GM19372 (cell line): ENCODE measurements around the gene PRKCA.
"Not testable (repeated sequence)": the region's sequence is repeated elsewhere in the genome, so short reads cannot be mapped to it uniquely, and the experiment has no call there.

Experiments
- ATAC-seq: cut with Tn5 transposase; IDR thresholded peaks from one replicate; pipeline ENCODE4 v1.9.1; 2021; ENCODE audit warnings: mild to moderate bottlenecking, low read depth, moderate library complexity; ENCODE audit not compliant: unreplicated experiment

Gene PRKCA

GRCh38 chr17:66287911-66288310 is 14.5 kb upstream of the PRKCA start:
- ATAC-seq: no peak

DNA sequence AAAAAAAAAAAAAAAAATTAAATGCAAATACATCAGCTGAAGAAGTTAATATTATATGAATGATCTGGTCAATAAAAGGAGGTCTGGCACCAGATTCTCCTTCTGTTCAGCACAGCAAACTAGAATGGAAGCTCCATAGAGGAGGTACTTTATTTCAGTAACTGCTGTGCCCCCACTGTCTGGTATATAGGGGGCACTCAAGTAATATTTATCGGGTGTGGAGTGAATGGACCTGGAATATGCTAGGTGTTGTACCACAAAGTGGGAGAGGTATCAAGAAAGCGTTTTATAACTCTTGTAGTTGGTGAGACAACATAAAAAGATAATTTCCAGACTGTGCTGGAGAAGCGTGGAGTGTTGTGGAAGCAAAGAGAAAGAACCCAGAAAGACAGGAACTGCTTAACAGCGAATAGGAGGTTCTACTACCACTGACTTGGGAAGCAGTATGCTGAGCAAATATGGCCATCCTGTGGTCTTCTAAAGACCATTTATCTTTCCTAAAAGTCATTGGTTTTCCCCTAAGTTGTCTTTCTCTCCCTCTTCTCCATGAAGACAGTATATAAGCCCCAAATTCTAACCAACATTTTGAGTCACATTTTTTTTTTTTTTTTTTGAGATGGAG is 12.2 kb upstream of the PRKCA start:
- ATAC-seq: no peak

DNA sequence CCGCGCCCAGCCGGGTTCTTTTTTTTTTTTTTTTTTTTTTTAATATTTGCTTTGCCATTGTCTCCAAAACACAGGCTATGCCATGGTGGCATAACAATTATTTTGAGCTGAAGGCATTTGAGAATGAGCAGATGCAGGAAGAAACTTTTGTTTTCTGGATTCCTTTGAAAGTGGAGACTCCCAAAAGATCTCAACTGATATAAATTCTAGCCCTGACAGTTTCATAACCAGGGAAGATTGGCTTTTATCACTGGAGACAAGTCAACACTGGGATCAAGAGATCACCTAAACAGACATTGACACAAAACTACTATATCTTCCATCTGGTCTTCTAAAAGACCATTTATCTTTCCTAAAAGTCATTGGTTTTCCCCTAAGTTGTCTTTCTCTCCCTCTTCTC is 10.1 kb upstream of the PRKCA start:
- no peak for ATAC-seq

- no peak for ATAC-seq
Observed at GRCh38 chr17:66296289-66296725, 6.1 kb upstream of the PRKCA start.

DNA sequence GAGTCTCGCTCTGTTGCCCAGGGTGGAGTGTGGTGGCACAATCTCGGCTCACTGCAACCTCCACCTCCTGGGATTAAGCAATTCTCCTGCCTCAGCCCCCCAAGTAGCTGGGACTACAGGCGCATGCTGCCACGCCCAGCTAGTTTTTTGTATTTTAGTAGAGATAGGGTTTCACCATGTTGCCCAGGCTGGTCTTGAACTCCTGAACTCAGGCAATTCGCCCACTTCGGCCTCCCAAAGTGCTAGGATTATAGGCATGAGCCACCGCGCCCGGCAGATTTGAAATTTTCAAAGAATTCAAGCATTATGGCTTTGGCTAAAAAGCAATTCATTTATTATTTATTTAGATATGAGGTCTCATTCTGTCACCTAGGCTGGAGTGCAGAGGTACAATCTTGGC is 5.0 kb upstream of the PRKCA start:
- not testable (repeated sequence) for ATAC-seq

- ATAC-seq: no peak
Observed at GRCh38 chr17:66299711-66300110, 2.7 kb upstream of the PRKCA start.

DNA sequence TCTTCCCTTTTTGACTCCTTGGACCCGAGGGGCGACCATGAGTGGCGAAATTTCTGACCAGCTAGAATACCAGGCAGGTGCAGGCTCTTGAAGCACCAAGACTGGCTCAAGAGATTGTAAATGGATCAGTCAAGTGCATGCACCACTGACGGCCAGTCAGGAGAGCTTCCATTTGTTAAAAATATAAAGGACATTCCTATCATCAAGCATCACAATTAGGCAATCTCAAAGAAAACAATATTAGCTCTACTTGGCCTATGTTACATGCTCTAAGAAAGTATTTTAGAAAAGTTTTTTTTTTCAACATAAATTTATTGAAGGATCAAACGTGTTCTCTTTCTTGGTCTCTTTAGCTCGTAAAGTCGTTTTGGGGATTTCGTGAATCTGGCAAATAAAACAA is 1.5 kb upstream of the PRKCA start:
- ATAC-seq: no peak

DNA sequence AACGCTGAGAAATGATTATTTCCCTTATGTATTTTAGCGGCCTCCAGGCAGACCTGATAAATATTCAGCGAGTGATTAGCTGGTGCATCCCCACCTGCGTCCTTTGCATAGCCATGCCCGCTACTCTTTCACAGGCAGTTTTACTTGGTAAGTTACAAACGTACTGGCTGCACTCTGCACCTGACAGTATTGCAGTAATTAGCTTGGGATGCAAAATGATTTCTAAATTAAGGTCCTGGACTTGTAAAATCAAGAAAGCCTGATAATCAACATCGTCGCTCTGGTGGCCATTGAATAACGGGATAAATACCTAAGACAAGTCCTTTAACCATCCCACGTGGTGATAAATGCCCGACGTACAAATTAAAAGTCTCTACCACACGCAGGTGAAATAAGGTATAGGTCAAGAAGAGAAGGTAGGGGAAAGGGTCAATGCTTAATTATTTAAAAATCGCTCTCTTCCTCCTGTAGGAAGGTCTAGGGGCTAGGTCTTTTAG is 998 bp upstream of the PRKCA start:
- ATAC-seq: no peak

DNA sequence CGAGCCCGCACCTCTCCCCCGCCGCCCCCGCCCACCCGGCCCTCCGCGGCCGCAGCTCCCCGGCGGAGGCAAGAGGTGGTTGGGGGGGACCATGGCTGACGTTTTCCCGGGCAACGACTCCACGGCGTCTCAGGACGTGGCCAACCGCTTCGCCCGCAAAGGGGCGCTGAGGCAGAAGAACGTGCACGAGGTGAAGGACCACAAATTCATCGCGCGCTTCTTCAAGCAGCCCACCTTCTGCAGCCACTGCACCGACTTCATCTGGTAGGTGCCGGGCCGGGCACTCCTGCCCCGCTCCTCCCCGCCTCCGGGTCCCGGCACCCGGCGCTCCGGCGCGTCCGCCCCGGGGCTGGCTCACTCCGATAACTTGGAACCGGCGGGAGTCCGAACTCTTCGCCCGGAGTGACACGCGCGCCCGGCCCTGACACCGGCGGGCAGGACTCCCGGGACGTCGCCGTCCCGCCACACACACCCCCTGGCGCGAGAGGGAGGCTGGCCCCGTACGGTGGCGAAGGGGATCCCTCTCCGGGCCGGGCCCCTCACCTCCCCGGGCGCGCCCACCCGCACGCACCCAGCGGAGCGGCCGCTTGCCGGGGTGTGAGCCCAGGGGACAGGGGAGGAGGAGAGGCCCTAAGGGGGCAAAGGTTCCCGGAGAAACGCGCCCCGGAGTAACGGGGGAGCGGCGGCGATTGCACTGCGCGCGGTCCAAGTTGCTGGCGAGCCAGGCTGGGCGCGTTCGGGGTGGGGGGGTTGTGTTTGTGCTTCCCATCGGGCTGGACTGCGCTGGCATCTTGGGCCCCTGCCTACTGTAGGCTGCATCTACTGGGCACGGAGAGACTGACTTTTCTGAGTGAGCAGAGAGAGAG is 581 bp downstream of the PRKCA start:
- ATAC-seq: peak; percentile 33

DNA sequence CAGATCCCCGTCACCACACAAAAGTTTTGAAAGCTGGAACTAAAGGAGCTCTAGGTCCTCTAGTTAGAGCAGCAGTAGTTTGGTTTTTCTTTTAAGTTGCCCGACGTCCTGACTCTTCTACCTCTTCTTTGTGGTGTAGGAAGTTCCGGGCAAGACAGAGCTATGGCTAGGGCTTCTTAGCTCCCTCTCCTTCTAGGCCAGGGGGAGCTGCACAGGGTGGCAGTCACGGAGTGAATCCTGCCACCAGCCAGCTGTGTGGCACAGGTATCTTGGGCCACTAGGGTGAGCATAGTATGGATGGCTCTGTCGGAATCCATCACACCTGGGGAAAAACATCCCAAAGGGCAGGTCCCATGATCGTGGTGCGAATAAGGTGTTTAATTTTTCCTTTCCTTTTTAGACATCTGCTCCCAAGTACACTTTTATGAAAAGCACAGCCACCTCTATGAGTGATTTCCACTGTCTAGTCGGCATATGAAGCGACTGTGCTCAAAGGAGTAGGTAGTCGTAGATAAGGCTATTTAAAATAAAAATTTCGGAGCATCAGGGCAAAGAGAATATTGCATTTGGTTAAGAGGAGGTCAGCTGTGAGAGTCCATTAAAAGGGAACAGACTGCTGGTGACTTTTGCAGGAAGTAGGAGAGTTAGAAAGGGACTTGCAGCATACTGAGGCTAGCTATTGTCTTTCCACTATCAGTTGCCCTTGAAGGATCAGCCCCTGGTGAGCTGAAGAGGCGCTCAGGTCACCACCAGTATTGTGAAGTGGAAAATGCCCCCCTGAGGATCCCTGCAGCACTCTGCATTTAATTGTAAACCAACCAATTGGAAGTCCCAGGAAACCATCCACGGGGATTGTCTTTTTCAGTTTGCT is 2.1 kb downstream of the PRKCA start:
- no peak for ATAC-seq

DNA sequence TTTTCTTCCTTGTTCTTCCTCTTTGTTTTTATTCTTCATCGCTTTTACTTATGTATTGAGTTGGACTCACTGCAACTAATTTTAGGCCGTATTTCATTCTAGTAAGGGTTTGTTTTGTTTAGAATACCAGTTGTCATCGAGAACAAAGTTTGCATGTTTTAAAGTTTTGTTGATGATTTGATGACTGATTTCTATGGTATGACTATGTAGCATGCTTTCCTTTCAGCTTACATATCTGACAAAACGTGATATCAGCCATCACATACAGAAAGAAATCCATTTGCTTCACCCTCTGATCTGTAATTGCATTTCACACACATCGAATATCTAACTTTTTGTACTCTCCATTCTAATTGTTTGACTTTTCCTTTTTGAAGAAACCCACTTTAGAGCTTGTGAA is 4.0 kb downstream of the PRKCA start:
- ATAC-seq: no peak

- no peak for ATAC-seq
Observed at GRCh38 chr17:66307257-66307656, 4.8 kb downstream of the PRKCA start.

GRCh38 chr17:66308856-66309255 is 6.4 kb downstream of the PRKCA start:
- no peak for ATAC-seq

- no peak for ATAC-seq
Observed at GRCh38 chr17:66309793-66310192, 7.4 kb downstream of the PRKCA start.

GRCh38 chr17:66310528-66311148 is 8.2 kb downstream of the PRKCA start:
- no peak for ATAC-seq

DNA sequence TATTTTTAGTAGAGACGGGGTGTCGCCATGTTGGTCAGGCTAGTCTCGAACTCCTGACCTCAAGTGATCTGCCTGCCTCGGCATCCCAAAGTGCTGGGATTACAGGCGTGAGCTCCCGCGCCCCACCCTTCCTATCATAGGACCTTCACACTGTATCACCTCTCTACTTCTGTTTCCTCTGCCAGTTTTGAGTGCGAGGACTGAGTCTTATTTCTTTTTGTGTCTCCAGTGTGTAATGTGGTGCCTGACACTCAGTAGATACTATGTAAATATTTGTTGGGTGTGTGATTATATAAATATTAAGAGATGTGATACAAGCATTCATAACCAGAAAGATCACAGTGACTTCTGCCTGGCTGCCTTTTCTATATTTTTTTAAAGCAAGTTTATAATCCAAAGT is 10.5 kb downstream of the PRKCA start:
- ATAC-seq: no peak

- no peak for ATAC-seq
Observed at GRCh38 chr17:66313325-66313724, 10.9 kb downstream of the PRKCA start.

- ATAC-seq: no peak
Observed at GRCh38 chr17:66313995-66314659, 11.7 kb downstream of the PRKCA start.

- no peak for ATAC-seq
Observed at GRCh38 chr17:66317629-66318028, 15.2 kb downstream of the PRKCA start.

GRCh38 chr17:66319226-66319625 is 16.8 kb downstream of the PRKCA start:
- no peak for ATAC-seq
